Stimulated activated CD4-positive, alpha-beta T cell treated with anti-CD3 and anti-CD28 coated beads, TNF-alpha, amount 100 ng/mL, for 48 hours (primary cell): Measurements from ENCODE around the gene ABCG5.

Experiments used
- DNase-seq, 3 donors: peaks; one replicate each; pipeline ENCODE4 v3.0.0-alpha.2; 2020; ENCODE audit warnings: low read depth in 3 of 3

ABCG5 gene

DNA sequence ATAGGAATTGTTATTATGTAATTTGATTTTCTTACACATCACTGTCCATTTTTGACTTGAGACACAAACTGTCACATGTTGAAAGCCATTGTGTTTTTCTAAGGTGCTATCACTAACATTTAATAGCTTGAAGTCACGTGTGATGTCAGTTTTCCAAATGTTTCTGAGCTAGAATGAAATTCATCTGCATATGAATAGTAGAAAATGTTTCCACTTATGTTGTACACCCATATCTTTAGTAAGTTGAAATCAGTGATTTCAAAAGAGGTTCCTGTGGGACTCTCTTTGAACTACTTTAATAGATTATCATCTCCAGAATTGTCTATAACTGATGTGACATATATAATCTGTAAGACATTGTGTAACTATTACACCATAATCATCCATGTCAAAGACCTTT lies 27.8 kb downstream of the ABCG5 start:
- no peak for DNase-seq

DNA sequence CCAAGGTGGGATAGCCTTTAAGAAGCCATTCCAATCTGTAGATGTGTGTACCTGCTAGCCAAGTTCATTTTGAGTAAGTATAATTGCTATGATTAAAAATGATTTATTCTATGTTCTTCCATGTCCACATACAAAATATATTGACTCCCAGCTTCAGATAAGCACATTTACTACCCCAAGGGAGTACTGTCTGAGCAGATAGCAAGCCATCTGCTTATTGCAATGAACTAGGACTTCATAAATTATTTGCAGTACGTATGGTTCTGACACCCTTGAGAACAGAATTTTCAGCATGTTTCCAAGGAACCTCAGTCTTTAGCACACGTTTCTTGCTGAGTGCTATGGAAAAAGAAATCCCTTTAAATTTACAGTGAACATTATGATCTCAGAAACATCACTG lies 28.2 kb downstream of the ABCG5 start:
- DNase-seq: no peak

DNA sequence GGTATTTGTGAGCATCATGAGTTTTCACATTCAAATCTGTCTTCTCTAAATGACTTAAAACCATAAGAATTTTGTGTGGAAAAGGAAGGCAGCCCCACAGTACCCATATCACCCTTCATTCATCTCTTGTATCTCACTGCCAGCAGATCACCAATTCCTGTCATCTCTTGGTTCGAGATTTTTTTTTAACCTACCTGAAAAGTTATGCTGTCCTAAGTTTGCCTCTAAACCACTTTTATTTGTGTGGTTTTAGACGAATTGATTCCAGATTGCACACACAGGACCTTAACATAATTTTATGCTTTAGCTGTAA lies 32.0 kb downstream of the ABCG5 start:
- DNase-seq: no peak

DNA sequence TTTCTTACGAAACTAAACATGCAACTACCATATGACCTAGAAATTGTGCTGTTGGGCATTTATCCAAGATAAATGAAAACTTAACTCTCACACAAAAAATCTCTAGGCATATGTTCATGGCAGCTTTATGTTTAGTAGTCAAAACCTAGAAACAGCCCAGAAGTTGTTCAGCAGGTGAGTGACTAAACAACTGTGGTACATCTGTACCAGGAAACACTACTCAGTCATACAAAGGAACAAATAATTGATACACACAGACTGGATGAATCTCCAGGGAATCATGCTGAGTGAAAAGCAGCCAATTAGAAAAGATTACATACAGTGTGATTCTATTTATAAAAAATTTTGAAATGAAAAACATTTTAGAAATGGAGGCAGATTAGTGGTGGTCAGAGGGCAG lies 35.5 kb downstream of the ABCG5 start:
- no peak for DNase-seq

DNA sequence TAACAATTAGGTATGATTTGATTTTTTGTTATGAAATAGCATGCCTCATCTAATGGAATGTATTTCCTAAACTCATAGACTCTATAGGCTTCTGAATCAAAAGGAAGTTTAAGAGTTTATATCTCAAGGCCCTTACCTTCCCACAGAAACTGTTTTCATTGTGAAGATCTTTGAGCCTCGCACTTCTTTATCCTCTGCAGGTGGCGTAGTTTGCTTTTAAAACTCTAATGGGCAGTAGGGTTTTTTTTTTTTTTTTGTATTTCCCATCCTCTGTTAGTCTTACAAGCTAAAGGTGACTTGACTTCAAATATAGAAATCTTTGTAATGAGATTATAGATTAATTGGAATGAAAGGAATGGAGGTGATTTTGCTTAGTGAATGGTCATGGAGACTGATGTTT lies 36.5 kb downstream of the ABCG5 start:
- DNase-seq: no peak

DNA sequence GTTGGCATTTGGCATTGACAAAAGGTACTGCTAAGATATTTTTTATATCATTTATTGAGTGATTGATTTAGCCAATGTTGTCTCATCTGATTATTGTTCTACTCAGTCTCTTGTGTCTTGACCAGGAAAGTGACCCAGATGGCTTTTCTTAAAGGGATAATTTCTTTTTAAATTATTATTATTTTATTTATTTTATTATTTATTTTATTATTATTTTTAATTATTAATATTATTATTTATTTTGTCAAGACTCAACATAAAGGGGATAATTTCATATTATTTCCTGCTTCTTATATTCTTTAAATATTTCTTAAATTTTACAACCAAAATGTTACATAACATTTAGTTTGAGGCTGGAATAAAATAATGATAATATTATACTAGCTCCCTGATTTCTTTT lies 37.7 kb downstream of the ABCG5 start:
- no peak for DNase-seq

DNA sequence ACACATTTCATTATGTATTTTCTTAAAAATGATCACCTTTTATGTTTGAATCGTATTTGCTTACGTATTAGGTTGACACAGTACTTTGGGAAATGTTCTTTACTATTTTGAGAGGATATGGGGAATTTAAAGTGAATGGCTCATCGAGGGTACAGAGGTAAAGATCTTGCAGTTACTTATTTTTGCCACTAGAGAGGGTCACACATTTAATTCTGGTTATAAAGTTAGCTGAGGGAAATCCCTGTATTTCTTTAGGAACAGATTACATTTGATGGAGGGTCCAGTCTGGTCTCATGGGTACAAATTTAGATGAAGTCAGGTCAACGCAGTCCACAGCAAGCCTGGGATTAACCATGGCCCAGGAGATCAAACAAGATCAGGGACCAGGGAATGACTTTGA lies 40.3 kb downstream of the ABCG5 start:
- DNase-seq: no peak

DNA sequence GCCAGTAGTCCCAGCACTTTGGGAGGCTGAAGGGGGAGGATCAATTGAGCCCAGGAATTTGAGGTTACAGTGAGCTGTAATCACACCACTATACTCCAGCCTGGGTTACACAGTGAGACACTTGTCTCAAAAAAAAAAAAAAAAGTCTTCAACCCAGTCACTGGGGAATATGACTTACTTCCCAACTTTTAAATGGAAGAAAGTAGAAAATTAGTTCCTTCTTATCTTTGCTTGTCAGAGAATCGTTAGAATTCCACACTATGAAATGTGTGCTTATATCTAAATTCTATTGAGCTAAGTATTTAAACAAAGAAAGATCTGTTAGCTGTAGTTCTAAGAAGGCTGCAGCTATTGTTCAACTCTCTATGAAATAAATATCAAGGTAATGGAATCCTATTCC lies 42.4 kb downstream of the ABCG5 start:
- DNase-seq: no peak

DNA sequence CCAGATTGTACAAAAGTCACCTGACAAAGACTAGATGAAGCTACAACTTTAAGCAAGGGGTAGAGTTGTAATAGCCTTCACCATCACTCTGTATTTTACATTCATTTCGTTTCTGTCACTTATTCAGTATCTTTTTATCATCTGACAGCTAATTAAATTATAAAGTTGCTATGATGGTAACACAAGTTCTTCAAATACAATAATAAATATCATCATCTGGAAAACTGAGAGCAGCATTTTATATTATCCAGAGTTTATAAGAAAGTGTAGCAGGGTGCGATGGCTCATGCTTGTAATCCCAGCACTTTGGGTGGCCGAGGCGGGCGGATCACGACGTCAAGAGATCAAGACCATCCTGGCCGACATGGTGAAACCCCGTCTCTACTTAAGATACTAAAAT lies 43.7 kb downstream of the ABCG5 start:
- DNase-seq: no peak

DNA sequence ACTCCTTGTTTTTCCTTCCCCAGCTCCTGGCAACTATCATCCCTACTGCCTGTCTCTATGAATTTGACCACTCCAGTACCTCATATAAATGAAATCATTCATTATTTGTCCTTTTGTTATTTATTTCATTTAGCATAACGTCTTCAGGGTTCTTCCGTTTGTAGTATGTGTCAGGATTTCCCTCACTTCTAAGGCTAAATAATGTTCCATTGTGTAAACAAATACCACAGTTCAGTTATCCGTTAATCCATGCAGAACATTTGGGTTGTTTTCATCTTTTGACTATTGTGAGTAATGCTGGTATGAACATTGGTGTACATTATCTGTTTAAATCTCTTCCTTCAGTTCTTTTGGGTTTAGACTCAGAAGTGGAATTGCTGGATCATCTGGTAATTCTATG lies 46.0 kb downstream of the ABCG5 start:
- no peak for DNase-seq

DNA sequence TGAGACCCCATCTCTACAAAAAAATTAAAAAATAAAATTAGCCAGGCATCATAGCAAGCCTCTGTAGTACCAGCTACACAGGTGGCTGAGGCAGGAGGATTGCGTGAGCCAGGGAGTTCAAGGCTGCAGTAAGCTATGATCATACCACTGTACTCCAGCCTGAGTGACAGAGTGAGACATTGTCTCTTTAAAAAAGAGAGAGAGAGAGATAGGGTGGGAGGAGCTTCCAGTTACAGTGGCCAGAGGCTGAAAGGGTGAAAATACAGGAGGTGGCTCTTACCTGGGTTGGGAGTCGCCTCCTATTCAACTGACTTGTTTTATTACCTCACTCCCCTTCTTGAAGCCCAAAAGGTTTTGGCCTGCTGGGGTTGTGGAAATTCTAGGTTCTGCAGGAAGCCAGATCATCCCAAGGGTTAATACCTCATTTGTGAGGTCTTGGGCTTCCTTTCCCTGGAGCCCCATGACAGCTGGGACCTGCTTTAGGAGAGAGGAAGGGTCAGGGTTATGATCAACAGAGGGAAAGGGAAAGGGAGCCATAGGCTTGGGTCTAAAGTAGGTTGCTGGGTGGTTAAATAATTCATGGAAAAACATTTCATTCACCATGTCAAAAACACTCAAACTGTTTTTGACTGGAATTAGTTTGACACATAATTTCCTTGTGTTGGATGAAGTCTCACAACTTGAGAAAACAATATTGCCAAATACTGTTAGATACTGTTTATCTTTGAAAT lies 47.4 kb downstream of the ABCG5 start:
- DNase-seq: no peak

DNA sequence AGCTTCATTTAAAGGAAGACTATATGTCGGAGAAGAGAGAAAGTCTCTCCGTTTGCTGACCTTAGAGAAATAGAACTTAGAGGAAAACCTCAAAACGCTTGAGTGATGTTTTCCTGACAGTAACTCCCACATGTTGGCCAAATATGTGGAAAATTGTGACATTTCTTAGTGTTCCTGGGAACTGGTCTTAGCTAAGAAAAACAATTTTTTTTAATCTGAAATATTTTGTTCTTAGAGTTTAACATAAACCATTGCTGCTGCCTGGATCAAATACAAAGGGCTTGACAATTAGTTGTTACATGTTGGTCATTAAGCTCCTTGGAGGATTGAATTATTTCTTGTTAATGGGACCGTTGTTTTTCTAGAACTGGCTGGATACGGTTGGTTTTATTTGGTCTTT lies 48.5 kb downstream of the ABCG5 start:
- DNase-seq: no peak

DNA sequence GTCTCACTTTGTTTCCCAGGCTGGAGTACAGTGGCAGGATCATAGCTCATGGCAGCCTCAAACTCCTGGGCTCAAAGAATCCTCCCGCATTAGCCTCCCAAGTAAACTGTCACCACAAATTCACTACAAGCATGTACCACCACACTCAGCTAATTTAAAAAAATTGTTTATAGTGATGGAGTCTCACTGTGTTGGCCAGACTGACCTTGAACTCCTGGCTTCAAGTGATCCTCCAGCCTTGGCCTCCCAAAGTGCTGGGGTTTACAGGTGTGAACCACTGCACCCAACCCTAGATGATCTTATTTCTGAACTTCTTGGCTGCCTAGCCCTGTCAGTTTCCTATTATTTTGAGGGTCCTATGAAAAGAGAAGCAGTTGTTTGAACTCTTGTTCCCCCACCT lies 50.0 kb downstream of the ABCG5 start:
- DNase-seq: no peak

DNA sequence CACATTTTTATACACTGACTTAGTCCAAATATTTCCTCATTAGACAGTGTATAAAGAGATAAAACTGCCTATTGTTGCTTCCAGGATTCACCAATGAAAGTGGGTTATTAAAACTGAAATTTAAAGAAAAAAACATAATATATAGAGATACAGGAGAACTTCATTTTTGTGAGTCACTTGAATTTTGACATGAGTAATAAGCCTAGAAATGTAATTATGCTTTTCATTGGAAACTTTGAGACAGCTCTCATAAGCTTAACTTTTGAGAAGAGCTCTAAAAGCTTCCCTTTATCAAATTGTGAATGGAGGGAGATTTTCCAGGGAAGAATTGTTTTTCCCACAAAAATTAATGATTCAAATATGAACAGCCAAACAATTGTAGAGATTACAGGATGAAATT lies 50.7 kb downstream of the ABCG5 start:
- no peak for DNase-seq

DNA sequence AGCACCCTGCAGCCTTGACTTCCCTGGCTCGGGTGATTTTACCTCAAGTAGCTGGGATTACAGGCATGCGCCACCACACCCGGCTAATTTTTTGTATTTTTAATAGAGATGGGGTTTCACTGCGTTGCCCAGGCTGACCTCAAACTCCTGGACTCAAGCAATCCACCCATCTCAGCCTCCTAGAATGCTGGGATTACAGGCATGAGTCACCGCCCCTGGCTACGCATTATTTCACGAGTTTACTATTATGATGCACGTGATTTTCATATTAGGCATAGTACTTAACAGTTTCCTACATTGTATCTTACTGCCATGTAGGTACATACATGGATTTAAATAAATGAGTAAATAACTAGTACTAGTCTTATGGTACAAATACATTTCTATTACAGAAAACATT lies 60.4 kb downstream of the ABCG5 start:
- no peak for DNase-seq

DNA sequence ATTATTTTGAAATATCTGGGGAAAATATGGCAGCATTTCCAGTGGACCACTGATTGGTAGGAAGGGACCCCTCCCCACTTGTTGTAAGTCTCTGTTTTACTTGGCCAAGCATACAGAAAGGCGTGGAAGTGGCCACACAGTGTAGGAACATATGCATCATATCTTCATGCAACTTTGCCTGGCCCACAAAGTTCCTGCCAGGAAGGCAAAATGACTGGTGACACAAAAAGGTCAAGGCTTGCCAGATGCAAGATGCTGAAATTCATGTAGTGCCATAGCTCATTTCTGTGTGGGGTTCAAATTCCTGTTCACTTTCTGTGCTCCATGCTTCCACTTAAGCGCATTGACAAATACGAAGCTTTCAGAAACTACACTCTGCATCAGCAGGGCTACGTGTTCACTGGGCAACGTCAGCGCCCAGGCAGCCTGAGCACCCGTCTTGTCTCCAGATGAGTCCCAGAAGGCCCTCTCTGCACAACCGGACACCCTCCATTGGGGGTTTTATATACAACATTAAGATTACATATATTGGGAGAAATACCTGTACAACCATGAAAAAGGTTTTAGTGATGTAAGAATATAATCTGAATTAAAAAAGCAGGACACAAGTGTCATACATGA lies 61.2 kb downstream of the ABCG5 start:
- DNase-seq: peak in 1 of 3 donors; percentile 20

DNA sequence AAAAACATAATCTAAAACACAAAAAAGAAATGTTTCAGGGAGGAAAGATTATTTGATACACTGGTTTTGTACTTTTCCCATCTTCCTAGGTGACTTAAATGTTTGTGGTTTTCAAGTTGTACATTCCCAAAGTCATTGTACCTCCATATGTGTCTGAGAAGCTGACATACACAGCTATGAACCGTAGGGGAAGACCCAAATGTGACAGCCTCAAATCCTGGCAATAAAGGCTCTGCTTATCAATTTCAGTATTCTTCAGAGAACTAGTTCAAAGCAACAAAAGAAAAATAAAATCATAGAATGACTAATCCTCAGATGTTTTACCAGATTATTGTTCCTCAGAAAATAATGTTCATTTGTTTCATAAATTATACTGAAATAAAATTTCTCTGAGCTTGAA lies 62.3 kb downstream of the ABCG5 start:
- no peak for DNase-seq

DNA sequence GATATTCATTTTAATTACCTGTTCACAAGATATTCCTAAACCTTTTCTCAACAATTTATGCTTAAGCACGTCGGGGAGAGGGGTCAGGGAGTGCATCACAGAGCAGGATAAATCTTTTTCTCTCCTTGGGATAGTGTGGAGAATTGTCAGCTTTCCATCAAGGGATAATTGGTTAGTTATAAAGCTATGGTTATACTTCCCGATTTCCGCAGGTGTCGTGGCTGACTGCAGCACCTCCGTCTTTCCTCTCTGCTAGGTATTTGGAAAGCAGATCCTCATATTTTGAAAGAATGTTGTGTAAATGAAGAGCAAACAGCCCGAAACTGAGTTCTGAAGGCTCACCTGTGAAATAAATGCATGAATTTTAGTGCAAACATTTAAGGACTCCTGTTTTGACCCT lies 64.0 kb downstream of the ABCG5 start:
- DNase-seq: no peak

DNA sequence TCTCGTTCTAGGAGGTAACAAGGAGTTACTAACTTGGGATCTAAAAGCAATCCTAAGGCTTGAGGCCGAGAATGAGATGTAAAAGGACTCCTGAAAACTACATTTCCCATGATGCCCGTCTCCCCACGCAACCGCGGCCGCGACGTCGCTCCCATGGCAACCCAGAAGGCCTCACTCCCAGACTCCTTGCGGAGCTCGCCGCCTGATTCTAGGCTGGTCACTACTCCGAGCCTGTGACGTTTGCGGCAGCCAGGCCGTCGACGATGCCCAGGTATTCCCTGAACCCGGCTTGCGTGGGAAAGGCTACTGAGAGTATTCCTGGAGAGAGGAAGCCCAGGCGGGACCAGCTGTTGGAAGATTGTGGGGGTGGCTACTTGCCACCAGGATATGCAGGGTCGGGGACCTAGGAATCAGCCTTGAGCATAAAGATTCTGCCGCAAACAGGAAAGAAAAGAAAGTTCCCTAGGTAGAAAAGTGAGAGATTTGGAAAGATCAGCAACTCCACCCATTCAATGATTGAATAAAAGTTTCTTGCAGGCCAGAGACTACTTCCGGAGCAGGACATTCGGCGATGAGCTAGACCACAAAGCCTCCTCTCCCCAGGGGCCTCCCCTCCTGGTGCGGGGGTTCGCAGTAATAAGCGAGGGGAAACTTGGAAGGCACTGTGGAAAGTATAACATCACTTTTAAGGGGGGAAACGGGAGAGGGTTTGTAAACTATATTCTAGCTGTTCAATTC lies 64.6 kb downstream of the ABCG5 start, which contains the start of gene DYNC2LI1:
Gene DYNC2LI1, plus strand, starts transcription at position 164 of the 738 bp plus-strand sequence. Its CDS starts 100 bp downstream, at position 264.
- peak; percentile 72 to 83 (median 78) for DNase-seq

DNA sequence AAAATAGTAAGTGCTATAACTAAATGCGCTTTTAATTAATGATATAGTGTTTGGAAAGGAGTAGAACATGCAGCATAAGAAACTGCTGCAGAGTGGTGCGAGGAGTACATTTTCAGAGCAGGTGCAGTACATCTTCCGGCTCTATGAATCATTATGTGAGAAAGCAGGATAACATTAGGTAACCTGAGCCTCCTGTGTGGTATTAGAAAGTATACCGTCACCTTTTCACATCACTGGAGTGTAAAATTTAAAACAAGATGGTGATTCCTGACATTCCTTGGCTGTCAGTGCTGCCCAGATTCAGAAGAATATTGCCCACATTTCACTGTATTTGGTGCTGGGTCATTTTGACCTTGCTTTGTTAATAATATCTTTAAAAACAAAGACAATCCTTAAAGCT lies 72.6 kb downstream of the ABCG5 start:
- no peak for DNase-seq

DNA sequence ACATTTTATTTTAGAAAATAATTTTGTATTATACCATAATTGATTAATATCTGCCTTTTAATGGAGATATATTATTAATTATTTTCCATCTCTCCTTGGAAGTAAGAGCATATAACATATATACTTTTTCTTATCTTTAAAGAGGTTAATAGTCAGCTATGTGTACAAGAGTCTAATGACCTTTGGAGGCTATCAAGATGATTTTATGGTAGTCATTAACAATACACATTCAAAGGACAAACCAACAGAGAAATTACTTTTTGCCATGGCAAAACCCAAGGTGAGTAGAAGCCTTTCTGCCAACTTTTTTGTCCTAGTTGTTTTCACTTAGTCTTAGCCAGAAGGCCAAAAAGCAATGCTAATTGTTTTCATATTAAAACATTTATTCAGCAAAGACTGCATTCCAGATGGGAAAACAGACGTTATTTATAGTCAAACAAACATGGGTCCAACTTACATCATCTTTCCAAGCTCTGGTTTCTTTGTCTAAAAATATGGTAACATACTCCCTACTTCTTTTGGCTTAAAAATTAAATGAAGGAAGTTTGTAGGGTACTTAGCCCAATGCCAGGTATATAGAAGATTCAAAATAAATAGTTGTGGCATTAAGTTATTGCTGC lies 74.4 kb downstream of the ABCG5 start:
- no peak for DNase-seq

DNA sequence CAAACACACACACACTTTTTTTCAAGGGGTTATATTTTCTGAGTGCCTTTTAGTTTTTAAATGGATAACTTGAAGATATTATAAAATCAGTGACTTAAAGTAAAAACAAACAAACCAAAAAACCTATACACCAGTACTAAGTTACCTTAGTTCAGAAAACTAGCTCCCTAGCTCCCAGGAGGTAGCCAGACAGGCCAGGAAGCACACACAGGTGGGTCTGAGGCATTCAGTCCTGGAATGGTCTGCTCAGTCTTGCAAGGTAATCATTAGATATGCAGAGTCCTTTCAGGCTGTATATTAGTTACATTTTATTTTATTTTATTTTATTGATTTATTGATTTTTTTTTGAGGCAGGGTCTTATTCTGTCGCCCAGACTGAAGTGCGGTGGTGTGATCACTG lies 75.5 kb downstream of the ABCG5 start:
- no peak for DNase-seq
